AG04449 (cell line): ENCODE results near the gene WDR46.
A peak's percentile ranks its signal among the peaks of the same experiment; 100 is the strongest.

Experiments
- CTCF ChIA-PET: fragments of 350-600 bp; formaldehyde crosslinking; extraction: SDS; loops from one replicate; lab custom pipeline; 2021; ENCODE audit warnings: antibody characterized with exemption; lab: Yijun Ruan, JAX
- POLR2A ChIA-PET: fragments of 400-600, 350-600 bp; formaldehyde crosslinking; extraction: SDS; loops from one replicate; lab custom pipeline; 2020; ENCODE audit warnings: antibody characterized with exemption, inconsistent platforms; lab: Yijun Ruan, JAX
- DNase-seq: peaks from one replicate; pipeline ENCODE4 v3.0.0-alpha.2; 2010; ENCODE audit warnings: low read depth, low spot score
- H3K4me3 ChIP-seq: 2 replicates; pipeline ENCODE4 v1.5.1; 2011; ENCODE audit warnings: low read depth, mild to moderate bottlenecking, control low read depth, low read length
- CTCF ChIP-seq: IDR thresholded peaks from one replicate; pipeline ENCODE4 v1.5.1; 2011; ENCODE audit warnings: mild to moderate bottlenecking, moderate library complexity, low read length, control low read depth, inconsistent platforms; ENCODE audit not compliant: insufficient read depth; ENCODE audit errors: missing control alignments

WDR46 gene, protein sequence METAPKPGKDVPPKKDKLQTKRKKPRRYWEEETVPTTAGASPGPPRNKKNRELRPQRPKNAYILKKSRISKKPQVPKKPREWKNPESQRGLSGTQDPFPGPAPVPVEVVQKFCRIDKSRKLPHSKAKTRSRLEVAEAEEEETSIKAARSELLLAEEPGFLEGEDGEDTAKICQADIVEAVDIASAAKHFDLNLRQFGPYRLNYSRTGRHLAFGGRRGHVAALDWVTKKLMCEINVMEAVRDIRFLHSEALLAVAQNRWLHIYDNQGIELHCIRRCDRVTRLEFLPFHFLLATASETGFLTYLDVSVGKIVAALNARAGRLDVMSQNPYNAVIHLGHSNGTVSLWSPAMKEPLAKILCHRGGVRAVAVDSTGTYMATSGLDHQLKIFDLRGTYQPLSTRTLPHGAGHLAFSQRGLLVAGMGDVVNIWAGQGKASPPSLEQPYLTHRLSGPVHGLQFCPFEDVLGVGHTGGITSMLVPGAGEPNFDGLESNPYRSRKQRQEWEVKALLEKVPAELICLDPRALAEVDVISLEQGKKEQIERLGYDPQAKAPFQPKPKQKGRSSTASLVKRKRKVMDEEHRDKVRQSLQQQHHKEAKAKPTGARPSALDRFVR

GRCh38 chr6:33288921-33289783 is at the start of gene WDR46, which contains the start of gene PFDN6:
Gene WDR46, minus strand, starts transcription at chr6:33289239. Its CDS starts 69 bp downstream, at chr6:33289170.
Gene PFDN6, plus strand, starts transcription at chr6:33289601. Its CDS starts 256 bp downstream, at chr6:33289857.
- TF ChIP-seq CTCF, result no peak
- ChIA-PET CTCF (interaction anchor here (1.4 to 7.3 kb wide), 4 partner anchors 11 to 41 kb away, joined by 3 to 52 read pairs (median 26); partner anchors contain the start of genes B3GALT4, RGL2, RPS18 and VPS52), POLR2A (interaction anchor here (0.6 to 4.2 kb wide), 12 partner anchors 8 to 1161 kb away, joined by 3 to 57 read pairs (median 4); partner anchors contain the start of genes ATF6B, B3GALT4, RGL2 and RPS18)
- peak within 1 kb of the TSS; percentile 94 for H3K4me3 ChIP-seq
- peak; percentile 63 for DNase-seq

DNA sequence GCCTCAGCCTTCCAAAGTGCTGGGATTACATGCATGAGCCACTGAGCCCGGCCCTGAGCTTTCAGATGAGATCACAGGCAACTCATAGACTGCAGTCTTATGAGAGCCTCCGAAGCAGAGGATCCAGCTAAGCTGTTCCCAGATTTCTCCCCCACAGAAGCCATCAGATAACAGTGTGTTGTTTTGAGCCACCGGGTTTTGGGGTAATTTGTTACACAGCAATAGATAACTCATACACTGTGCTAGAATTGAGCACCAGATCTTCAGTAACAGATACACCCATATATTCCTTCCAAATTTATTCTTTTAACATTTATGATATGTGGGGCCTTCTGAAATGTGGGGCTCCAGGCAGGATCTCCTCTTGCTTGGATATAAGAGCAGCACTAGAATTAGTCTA is 47.5 kb upstream of the WDR46 start:
- ChIA-PET POLR2A (no interaction called here), CTCF (interaction anchor here (1.6 kb wide), 1 partner anchor 9 kb away, joined by 7 read pairs; no protein-coding TSS in a partner anchor)
- no peak for TF ChIP-seq CTCF
- DNase-seq, result no peak
- H3K4me3 ChIP-seq, result no peak overlapping the region

- CTCF ChIA-PET, result interaction anchor here (1.6 kb wide), 1 partner anchor 9 kb away, joined by 7 read pairs; no protein-coding TSS in a partner anchor
- no peak overlapping the region for H3K4me3 ChIP-seq
- POLR2A ChIA-PET, result no interaction called here
- no peak for TF ChIP-seq CTCF
- no peak for DNase-seq
Measured at GRCh38 chr6:33335916-33336315, 46.9 kb upstream of the WDR46 start.

GRCh38 chr6:33333666-33334065 is 44.6 kb upstream of the WDR46 start:
- ChIA-PET CTCF (interaction anchor here (1.6 kb wide), 1 partner anchor 11 kb away, joined by 5 read pairs; no protein-coding TSS in a partner anchor), POLR2A (no interaction called here)
- no peak overlapping the region for H3K4me3 ChIP-seq
- DNase-seq, result no peak
- no peak for TF ChIP-seq CTCF

GRCh38 chr6:33330736-33331135 is 41.7 kb upstream of the WDR46 start:
- ChIA-PET CTCF (interaction anchor here (1.2 kb wide), 1 partner anchor 13 kb away, joined by 3 read pairs; no protein-coding TSS in a partner anchor), POLR2A (no interaction called here)
- no peak for TF ChIP-seq CTCF
- no peak for DNase-seq
- H3K4me3 ChIP-seq, result no peak overlapping the region
